SHP77 (cell line): Measurements from ENCODE around the gene MYPN.

Experiments used
- DNase-seq, 2 experiments: peaks; one replicate each; lab custom pipeline; 2025; lab: John Stamatoyannopoulos, UW

Gene MYPN

DNA sequence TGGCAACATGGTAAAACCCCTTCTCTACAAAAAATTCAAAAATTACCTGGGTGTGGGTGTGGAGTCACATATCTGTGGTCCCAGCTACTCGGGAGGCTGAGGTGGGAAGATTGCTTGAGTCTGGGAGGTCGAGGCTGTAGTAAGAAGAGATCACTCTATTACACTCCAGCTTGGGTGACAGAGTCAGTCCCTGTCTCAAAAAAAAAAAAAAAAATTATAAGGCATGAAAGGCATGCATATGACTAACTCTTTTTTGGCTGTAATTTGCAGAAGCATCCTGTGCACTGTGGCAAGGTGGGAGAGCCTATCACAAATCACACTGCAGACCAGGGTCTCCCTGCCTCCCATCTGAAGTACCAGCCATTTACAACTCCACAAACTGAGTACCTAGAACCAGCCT, 14.1 kb upstream of the MYPN start:
- DNase-seq: no peak

DNA sequence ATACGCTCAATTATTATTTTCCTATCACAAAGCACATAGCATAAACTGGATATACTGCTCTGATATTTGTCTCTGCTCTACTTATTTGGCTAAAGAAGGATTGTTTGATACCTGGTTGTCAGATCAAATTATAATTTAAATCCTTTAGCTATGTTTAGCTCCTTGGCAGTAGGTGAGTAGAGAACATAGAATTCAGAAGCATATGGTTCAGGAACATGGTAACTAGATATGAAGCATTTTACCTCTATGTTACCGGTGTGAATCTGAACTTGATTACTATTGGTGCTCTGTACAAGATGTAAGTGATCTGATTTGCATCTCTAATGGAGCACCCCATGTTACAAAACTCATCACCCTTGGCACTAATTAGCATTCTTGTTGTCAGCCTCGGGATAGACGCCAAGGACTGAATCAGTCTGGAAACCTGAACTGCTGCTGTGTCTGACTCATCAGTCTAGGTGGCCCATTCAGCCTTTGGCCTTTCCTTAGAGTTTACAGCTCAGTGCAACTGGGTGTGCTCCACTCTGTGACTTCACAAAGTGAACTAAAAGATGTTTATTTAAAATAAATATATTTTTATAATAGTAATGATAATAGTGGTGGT, 12.3 kb upstream of the MYPN start:
- no peak for DNase-seq

DNA sequence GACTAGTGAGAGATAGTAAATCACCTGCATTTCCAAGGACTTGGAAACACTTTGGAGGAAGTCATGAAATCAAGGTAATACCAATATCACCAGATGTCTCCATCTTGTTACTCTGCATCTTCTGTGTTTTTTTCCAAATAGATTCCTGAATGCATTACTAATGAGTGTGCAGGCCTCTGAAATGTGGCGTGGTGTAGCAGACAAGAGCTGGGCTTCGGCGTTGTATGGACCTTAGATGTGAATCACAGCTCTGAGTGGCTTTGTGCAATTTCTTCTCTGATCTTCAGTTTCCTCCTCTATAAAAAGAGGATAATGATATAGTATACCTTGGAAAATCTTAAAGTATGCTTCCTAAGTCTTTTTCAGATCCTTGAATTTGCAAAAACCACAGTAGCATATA, 9.6 kb upstream of the MYPN start:
- DNase-seq: no peak

DNA sequence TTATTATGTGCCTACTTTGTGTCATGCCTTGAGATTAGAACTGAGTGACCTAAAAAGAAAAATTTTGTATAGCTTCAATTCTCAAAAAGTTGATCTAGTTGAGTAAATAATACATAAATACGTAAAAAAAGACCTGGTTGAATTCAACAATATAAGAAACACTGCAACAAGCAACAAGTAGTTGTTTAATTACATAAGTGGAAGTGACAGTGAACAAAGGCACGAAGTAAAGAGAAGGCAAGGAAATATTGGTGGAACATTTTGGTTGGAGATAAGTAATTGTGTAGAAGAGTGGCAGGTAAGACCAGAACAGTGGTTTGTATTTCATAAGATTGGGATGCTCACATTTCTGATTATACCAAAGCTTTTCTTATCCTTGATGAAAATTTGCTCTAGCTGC, 8.2 kb upstream of the MYPN start:
- no peak for DNase-seq

DNA sequence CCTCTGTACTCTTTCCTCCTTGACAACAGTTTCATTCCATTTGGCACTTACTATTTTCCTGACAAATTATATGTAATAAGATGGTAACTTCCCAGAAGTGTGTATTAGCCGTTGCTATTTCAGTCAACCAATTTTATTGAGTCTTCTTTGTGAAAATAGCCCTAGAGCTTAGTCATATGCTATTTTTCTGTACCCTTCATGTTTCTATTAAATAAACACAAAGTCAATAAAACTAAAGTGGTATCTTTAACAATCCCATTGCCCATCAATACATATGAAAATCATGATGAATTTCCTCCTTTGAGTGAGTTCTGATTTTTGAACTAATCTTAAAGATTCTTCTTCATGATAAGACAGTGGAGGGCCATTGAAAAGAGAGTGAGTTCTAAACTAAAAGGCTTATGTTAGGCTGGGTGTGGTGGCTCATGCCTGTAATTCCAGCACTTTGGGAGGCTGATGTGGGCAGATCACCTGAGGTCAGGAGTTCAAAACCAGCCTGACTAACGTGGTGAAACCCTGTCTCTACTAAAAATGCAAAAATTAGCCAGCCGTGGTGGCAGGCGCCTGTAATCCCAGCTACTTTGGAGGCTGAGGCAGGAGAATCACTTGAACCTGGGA, 5.9 kb upstream of the MYPN start:
- no peak for DNase-seq

DNA sequence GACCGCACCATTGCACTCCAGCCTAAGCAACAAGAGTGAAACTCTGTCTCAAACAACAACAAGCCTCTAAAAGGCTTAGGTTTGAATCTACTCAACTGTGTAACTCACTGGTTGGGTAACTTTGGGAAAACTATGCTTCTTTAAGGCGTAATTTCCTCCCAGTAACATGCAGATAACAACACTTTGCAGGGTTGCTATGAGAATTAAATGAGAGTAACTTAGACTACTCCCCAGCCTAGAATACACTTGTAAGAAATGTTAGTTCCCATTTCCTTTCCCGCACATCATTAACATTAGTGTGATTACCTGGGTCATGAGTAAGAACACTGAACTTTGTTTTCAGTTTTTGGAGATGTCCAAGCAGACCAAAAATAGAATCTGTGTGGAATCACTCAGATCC, 5.4 kb upstream of the MYPN start:
- no peak for DNase-seq

DNA sequence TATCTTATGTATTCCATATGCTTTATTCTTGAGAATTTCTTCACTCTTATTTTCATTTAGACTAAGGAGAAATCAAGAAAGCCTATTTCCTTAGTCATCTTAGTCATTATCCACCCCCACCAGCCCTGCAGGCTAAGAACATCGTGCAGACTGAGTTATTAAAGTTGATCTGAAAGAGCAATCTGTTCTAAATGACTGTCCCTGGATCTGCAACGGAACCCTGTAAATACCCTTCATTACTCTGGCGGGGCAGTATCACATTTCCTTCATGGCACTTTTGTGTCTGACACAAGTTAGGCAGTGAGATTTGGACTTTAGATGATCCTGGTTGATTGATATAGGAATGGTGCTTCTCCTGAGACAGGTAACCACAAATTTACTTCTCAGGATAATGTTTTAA, 3.5 kb upstream of the MYPN start:
- no peak for DNase-seq

DNA sequence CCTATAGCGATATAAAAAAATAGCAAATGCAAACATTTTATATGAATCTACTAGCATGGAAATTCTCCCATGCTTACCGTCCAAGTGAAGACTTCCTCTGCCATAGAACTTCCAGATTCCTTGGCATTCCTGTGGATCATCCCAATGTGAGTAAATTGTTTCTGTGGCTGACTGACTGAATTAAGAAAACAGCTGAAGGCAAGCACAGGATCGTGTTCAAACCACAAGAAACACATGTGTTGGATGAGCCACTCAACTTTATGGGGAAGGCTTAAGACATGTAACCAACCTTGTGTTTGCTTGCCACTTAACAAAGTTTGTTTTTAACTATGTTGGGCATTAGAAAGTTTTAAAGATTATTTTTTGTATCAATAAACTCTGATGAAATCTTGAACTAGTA, 2.6 kb upstream of the MYPN start:
- no peak for DNase-seq

DNA sequence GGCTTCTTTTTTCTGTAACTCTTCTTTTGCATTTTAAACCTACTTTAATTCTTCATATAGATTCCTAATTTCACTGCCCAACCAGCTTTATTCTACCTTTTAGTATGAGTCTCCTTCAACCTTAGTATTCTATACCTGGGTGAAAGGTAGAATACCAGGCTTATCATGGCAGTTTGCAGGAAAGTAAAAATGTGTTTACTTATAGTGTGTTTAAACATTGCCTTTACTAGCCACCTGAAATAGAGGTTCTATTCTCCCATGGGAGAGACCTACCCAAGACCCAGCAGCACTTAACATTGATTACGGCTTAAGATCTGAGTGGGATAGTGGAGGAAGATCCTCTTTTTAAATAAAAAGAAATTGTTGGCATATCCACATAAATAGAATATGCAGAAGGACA, 1.6 kb upstream of the MYPN start:
- no peak for DNase-seq

DNA sequence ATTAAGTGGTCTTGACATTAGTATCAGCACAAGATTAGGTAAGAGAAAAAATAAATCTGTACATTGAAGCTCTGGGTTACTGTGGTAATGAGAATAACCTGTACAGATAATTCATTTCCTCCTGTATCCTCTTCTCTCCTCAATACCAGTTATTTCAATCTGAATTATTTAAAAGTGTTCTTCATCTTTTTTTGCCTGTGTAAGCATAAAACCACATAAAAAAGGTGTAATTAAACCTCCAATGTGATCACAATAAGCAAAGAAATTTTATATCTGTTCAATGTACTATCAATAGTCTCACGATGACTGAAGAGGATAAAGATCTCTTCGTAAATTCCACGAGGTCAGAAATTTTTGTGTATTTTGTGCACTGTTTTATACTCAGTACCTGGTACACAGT, 1.2 kb upstream of the MYPN start:
- DNase-seq: no peak

DNA sequence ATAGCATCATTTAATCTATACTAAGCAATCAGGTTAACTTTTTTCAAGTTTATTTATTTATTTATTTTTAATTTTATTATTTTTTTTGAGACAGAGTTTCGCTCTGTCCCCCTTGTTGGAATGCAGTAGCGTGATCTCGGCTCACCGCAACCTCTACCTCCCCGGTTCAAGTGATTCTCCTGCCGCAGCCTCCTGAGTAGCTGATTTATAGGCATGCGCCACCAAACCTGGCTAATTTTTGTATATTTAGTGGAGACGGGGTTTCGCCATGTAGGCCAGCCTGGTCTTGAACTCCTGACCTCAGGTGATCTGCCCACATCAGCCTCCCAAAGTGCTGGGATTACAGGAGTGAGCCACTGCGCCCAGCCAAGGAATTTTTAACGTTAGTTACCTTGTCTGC, 635 bp upstream of the MYPN start:
- no peak for DNase-seq

DNA sequence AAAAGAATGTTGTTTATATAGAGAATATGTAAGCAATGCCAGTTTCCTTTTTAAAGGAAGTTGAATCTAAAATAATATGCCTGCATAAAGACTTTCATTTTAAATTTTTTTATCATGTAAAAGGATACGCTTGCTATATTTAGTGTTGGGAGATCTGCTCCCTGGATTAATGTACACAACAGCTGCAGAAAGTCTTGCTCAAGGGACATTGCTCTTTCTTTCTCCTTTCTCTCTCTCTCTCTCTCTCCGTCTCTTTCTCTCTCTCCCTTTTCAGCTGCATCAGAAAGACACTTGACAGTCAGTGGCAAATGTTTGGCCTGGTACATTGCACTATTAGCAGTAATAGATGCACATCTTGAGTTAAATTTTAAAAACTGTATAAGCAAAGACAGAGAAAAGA, 739 bp downstream of the MYPN start:
- no peak for DNase-seq

DNA sequence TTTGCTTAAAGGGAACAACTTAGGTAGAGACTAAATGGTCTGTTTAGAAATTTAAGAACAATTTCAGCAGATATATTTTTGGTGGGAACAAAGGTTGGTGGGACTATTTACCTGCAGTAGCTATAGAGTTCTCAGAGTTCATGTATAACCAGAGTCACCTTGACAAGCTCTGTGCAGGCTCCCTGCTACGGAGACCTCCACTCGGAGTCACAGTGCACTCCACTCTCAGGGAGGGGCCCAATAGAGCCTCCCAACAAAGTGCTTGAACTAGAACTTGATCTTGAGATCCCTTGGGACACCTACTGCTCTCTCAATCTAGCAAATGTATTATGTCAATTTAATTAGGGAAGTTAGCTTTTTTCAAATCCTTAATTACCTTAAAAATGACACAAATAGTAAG, 2.3 kb downstream of the MYPN start:
- no peak for DNase-seq

DNA sequence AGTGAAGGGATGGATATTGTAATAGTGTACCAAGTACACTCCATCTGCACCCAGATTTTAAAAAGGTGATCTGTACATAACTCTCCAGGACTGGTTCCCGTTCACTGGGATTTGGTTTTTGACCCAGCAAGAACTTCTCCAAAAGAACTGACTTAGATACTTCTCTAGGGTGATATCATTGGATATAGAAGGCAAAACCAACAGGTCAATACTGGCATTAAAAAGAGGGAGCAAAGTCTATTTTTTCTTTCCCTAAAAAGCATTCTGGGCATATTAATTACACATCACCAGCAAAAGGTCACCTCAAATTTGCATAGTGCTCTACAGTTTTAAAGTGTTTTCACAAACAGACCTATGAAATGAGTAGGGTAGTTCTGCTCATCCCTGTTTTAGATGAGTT, 3.5 kb downstream of the MYPN start:
- DNase-seq: no peak

DNA sequence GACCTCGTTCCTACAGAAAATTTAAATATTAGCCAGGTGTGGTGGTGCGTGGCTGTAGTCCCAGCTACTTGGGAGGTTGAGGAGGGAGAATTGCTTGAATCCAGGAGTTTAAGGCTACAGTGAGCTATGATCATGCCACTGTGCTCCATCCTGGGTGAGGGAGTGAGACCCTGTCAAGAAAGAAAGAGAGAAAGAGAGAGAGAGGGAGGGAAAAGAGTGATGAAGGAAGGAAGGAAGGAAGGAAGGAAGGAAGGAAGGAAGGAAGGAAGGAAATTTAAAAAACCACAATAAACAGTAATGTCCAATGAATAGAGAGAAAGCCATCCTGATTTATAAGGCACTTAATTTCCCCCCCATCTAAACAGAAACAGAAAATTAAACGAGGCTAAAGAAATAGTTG, 9.4 kb downstream of the MYPN start:
- no peak for DNase-seq

DNA sequence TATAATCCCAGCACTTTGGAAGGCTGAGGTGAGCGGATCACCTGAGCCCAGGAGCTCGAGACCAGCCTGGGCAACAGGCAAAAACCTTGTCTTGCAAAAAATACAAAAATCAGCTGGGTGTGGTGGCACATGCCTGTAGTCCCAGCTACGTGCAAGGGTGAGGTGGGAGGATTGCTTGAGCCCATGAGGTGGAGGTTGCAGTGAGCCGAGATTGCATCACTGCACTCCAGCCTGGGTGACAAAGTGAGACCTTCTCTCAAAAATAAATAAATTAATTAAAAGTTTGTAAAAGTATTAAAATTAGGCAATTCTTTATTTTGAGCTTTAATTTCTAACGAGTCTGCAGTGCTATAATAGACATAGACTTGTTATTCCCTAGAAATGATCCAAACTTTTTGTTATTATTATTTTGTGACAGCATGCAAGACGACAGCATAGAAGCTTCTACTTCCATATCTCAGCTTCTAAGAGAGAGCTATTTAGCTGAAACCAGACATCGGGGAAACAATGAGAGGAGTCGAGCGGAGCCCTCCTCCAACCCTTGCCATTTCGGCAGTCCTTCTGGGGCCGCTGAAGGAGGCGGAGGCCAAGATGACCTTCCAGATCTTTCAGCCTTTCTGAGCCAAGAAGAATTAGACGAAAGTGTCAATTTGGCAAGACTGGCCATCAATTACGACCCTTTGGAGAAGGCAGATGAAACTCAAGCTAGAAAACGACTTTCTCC, 11.9 kb downstream of the MYPN start:
- DNase-seq: no peak

DNA sequence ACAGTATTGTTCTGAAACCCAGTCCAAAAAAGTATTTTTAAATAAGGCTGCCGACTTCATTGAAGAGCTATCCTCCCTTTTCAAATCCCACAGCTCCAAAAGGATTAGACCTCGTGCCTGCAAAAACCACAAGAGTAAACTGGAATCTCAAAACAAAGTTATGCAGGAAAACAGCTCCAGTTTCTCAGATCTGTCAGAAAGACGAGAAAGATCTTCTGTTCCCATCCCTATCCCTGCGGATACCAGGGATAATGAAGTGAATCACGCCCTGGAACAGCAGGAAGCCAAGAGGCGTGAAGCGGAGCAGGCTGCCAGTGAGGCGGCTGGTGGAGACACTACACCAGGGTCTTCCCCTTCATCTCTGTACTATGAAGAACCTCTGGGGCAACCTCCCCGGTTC, 12.6 kb downstream of the MYPN start:
- no peak for DNase-seq

DNA sequence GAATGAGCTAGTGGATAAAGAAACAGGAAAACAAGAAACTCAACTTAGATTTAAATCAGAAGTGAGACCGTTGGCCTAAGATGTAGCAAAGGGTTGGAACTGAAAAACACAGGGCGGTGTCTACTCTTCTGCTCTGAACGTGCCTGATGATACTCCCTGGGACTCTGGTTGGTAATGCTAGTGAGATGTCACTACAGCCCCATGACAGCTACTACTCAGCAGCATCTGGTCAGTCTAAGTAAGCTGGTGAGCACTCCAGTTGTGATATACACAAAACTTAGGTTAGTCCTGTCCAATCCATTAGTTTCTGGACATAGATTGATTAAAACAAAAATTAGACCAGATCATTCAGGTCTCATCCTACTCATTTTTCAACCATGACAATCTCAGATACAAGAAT, 15.4 kb downstream of the MYPN start:
- no peak for DNase-seq

DNA sequence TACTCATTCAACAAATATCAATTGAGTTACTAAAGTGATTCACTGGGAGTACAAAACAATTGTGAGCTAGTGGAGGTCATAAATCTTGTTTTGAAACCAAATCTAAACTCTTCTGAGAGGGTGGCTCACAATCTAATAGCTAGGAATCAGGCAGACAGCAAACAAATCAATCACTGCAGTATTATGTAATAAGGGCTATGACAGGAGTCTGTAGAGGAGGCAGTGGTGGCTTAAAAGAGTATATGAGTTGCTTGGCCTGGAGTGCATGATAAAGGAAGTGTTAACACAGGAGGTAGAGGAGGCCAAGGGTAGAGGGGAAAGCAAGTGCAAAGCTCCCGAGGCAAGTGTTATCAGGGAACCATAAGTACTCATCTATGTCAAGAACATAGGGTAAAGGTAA, 16.5 kb downstream of the MYPN start:
- no peak for DNase-seq

DNA sequence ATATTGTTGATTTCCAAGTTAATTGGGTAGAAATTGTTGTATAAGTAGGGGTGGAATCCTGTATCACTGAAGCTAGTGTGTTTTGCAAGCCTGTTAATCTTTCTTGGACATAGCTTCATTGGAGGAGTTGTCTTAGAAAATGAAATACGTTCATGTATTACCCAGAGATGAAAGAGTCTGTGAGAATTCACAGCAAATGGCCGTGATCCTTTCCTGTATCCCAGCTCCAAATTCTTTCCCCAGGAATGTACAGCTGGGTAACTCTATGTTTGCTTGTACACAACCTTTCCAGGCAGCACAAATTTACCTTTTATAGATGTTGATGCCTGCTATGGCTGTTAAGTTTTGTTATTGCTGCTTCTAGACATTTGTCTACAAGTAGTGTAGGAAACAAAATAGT, 18.7 kb downstream of the MYPN start:
- no peak for DNase-seq

DNA sequence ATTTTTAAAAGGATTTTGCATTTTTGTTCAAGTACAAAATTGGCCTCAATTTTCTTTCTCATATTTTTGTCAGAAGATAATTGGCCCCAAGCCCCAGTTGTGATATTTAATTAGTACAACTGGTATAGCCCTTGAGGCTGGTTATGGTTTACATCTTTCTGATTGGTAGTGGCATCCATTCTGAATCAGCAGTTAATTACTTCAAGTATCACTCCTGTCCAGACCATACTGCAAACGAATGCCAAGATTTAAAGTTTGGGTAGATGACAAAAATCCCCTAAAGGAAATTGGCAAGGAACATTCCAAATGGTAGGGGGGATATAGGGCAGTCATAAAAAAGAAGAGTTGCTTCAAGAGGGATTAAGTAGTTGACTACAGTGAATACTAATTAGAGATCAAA, 23.1 kb downstream of the MYPN start:
- DNase-seq: no peak

DNA sequence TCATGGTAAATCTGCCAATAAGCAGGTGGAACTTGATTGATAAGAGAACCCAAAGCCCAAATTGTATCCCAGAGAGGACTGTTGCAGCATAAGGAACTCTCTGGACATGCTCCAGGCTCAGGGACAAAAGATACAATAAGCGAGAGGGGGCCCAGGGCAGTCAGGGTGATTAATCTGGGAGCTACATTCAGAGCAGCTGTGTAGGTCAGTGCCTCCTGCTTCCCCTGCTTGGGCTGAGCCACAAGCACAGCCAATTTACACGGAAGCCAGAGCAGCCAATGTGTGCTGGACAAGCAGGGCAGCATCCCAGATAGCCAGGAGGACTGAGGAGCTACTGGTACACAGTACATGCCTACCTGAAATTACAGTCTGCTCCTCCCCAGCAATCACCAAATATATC, 24.2 kb downstream of the MYPN start:
- DNase-seq: no peak

DNA sequence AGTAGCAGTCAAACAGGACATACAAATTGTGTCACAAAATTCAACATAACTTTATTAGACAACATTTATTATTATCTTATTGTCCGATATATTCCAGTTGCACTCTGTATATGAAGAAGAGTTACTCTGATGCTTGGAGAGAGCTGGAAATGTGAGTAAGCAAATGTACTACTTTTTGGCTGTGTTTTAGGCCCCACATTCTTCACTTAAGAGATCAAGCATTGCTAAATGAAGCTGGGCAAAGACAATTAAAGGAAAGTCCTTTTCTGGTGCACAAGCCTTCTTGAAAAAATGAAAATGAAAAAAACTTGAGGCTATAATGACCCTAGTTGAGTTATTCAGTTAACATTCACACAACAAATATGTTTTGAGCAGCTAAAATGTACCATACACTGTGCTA, 26.1 kb downstream of the MYPN start:
- no peak for DNase-seq
